Measurements from ENCODE around the gene MUC5B.

DNA sequence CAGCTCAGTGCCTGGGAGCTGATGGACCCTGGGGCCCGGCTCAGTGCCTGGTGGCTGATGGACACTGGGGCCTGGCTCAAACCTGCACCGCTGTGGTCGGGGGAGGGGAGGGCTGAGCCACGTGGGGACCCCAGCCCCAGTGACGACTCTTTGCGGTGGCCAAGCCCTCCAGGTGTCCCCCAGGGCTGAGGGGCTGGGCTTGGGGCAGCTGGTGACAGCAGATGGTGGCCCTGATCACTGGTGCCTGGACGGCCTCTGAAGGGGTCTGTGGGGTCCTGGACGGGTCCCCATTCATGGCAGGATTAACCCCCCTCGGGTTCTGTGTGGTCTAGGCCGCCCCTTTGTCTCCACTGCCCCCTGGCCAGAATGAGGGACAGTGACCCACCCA is 3.4 kb upstream of the MUC5B start:
- no peak for TF ChIP-seq POLR2A (IDR thresholded peaks at IDR 0.05; ENCODE audit: low read depth, low read length)
- TF ChIP-seq TAF1 (IDR thresholded peaks at IDR 0.05; ENCODE audit: low read depth, low read length), result no peak
- no peak for TF ChIP-seq POLR2AphosphoS5 (IDR thresholded peaks at IDR 0.05; ENCODE audit: low read depth, low read length)
- TF ChIP-seq SPI1 (IDR thresholded peaks at IDR 0.05; ENCODE audit: low read depth, low read length), result no peak
- TF ChIP-seq POU2F2 (IDR thresholded peaks at IDR 0.05; ENCODE audit: low read depth, low read length), result no peak
- no peak for TF ChIP-seq PAX5 (IDR thresholded peaks at IDR 0.05; ENCODE audit: insufficient read depth, low read length, severe bottlenecking)
